HEK293T (cell line): Measurements from ENCODE around the gene BMF.

Experiments used
- CTCF ChIA-PET: fragments of 350-600 bp; formaldehyde crosslinking; extraction: SDS; loops from one replicate; lab custom pipeline; 2021; ENCODE audit warnings: antibody characterized with exemption, inconsistent platforms; lab: Yijun Ruan, JAX
- POLR2A ChIA-PET: fragments of 350-600 bp; formaldehyde crosslinking; extraction: SDS; loops from one replicate; lab custom pipeline; 2020; ENCODE audit warnings: antibody characterized with exemption, inconsistent platforms; lab: Yijun Ruan, JAX
- DNase-seq: peaks from one replicate; pipeline ENCODE4 v3.0.0; 2012; ENCODE audit warnings: mixed read lengths; ENCODE audit errors: extremely low spot score
- ARNT ChIP-seq: fragments of 450-650 bp; IDR thresholded peaks from 2 replicates; pipeline ENCODE4 v1.6.1; 2017; ENCODE audit warnings: mild to moderate bottlenecking
- BHLHE40 ChIP-seq: fragments of 450-650 bp; IDR thresholded peaks from 2 replicates; pipeline ENCODE4 v1.6.1; 2016; ENCODE audit warnings: mild to moderate bottlenecking, moderate library complexity, borderline replicate concordance
- CTBP1 ChIP-seq: fragments of 450-650 bp; IDR thresholded peaks from 2 replicates; pipeline ENCODE4 v1.6.1; 2016; ENCODE audit warnings: borderline replicate concordance
- ELF4 ChIP-seq: fragments of 450-650 bp; IDR thresholded peaks from 2 replicates; pipeline ENCODE4 v1.6.1; 2017; ENCODE audit warnings: antibody characterized with exemption
- FOXA1 ChIP-seq: fragments of 450-650 bp; IDR thresholded peaks from 2 replicates; pipeline ENCODE4 v1.6.1; 2016; ENCODE audit warnings: mild to moderate bottlenecking
- FOXK2 ChIP-seq: fragments of 450-650 bp; IDR thresholded peaks from 2 replicates; pipeline ENCODE4 v1.6.1; 2016; ENCODE audit warnings: mild to moderate bottlenecking
- FOXM1 ChIP-seq: fragments of 450-650 bp; IDR thresholded peaks from 2 replicates; pipeline ENCODE4 v1.6.1; 2017; ENCODE audit warnings: mild to moderate bottlenecking, borderline replicate concordance
- HDGF ChIP-seq: fragments of 450-650 bp; IDR thresholded peaks from 2 replicates; pipeline ENCODE4 v1.6.1; 2017; ENCODE audit warnings: antibody characterized with exemption, borderline replicate concordance
- L3MBTL2 ChIP-seq: fragments of 450-650 bp; conservative IDR thresholded peaks from 2 replicates; pipeline ENCODE4 v1.6.1; 2016; ENCODE audit warnings: mild to moderate bottlenecking
- LEF1 ChIP-seq: fragments of 450-650 bp; IDR thresholded peaks from 2 replicates; pipeline ENCODE4 v1.6.1; 2017; ENCODE audit warnings: mild to moderate bottlenecking, borderline replicate concordance
- NFRKB ChIP-seq: fragments of 450-650 bp; IDR thresholded peaks from 2 replicates; pipeline ENCODE4 v1.6.1; 2016; ENCODE audit warnings: mild to moderate bottlenecking, moderate library complexity
- SP1 ChIP-seq: fragments of 450-650 bp; IDR thresholded peaks from 2 replicates; pipeline ENCODE4 v1.6.1; 2017
- SUZ12 ChIP-seq: fragments of 450-650 bp; IDR thresholded peaks from 2 replicates; pipeline ENCODE4 v1.6.1; 2016; ENCODE audit warnings: mild to moderate bottlenecking
- TARDBP ChIP-seq: fragments of 450-650 bp; IDR thresholded peaks from 2 replicates; pipeline ENCODE4 v1.6.1; 2016
- ZNF384 ChIP-seq: fragments of 450-650 bp; IDR thresholded peaks from 2 replicates; pipeline ENCODE4 v1.6.1; 2016
- TF ChIP-seq, protein P1 (sequence below): fragments of 450-650 bp; IDR thresholded peaks from 2 replicates; pipeline ENCODE4 v1.6.1; 2016

Gene BMF

GRCh38 chr15:40104865-40105516 is 3.7 kb downstream of the BMF start:
- ChIA-PET CTCF (interaction anchor here (0.5 to 5.3 kb wide), 21 partner anchors 9 to 170 kb away, joined by 3 to 34 read pairs (median 4); partner anchors contain the start of gene BUB1B), POLR2A (interaction anchor here (0.6 to 4.8 kb wide), 12 partner anchors 7 to 464 kb away, joined by 3 to 32 read pairs (median 3); partner anchors contain the start of genes BUB1B and RPUSD2)
- TF ChIP-seq L3MBTL2: peak; percentile 74
- no peak for TF ChIP-seq LEF1
- DNase-seq: peak; percentile 69

DNA sequence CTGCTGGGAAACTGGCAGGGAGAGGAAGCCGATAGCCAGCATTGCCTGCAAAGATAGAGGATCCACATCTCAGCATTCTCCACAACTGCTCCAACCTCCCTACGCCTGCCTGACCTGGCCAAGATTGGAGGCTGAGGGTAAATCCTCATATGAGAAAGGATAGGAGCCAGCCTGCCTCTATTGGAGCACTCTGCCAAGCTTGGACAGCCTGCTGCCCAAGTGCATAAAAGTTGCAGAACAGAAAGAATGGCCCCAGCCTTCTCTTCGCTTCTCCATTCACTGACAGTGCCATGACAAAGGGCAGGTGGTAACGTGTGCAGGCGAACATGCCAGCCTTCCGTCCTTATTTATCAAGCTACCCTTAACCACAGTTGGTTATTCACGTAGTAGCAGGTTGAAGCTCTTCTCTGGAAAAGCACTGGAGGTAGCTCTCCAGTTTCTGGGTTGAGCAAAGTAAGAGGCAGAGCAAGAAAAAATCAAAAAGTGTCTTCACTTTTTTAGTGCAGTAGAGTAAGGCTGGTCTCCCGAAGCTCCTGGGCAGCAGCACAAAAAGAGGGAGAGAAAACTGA is 4.3 kb downstream of the BMF start:
- TF ChIP-seq ZNF384 (no peak), FOXK2 (no peak), SP1 (no peak), ELF4 (no peak), L3MBTL2 (no peak), ARNT (no peak), TARDBP (no peak), FOXM1 (no peak), SUZ12 (no peak), LEF1 (no peak), NFRKB (no peak), CTBP1 (no peak), FOXA1 (no peak), HDGF (no peak), BHLHE40 (no peak)
- TF ChIP-seq, protein P1, sequence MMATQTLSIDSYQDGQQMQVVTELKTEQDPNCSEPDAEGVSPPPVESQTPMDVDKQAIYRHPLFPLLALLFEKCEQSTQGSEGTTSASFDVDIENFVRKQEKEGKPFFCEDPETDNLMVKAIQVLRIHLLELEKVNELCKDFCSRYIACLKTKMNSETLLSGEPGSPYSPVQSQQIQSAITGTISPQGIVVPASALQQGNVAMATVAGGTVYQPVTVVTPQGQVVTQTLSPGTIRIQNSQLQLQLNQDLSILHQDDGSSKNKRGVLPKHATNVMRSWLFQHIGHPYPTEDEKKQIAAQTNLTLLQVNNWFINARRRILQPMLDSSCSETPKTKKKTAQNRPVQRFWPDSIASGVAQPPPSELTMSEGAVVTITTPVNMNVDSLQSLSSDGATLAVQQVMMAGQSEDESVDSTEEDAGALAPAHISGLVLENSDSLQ: no peak
- CTCF ChIA-PET: interaction anchor here (0.7 to 5.3 kb wide), 19 partner anchors 8 to 170 kb away, joined by 3 to 34 read pairs (median 4); no protein-coding TSS in a partner anchor
- POLR2A ChIA-PET: interaction anchor here (0.6 to 4.8 kb wide), 10 partner anchors 12 to 465 kb away, joined by 3 to 32 read pairs (median 4); partner anchors contain the start of genes BUB1B and RPUSD2
- no peak for DNase-seq

GRCh38 chr15:40103864-40104271 is 4.8 kb downstream of the BMF start:
- TF ChIP-seq ZNF384: no peak
- no peak for TF ChIP-seq HDGF
- TF ChIP-seq ELF4: no peak
- TF ChIP-seq CTBP1: no peak
- TF ChIP-seq L3MBTL2: no peak
- TF ChIP-seq, protein P1: no peak
- TF ChIP-seq SUZ12: no peak
- TF ChIP-seq ARNT: no peak
- TF ChIP-seq FOXA1: no peak
- no peak for TF ChIP-seq SP1
- TF ChIP-seq FOXK2: no peak
- TF ChIP-seq FOXM1: no peak
- no peak for DNase-seq
- ChIA-PET CTCF (interaction anchor here (0.7 to 5.3 kb wide), 12 partner anchors 10 to 81 kb away, joined by 3 to 34 read pairs (median 4); no protein-coding TSS in a partner anchor), POLR2A (interaction anchor here (0.9 to 4.8 kb wide), 6 partner anchors 12 to 465 kb away, joined by 3 to 32 read pairs (median 4); partner anchors contain the start of genes BUB1B and RPUSD2)

DNA sequence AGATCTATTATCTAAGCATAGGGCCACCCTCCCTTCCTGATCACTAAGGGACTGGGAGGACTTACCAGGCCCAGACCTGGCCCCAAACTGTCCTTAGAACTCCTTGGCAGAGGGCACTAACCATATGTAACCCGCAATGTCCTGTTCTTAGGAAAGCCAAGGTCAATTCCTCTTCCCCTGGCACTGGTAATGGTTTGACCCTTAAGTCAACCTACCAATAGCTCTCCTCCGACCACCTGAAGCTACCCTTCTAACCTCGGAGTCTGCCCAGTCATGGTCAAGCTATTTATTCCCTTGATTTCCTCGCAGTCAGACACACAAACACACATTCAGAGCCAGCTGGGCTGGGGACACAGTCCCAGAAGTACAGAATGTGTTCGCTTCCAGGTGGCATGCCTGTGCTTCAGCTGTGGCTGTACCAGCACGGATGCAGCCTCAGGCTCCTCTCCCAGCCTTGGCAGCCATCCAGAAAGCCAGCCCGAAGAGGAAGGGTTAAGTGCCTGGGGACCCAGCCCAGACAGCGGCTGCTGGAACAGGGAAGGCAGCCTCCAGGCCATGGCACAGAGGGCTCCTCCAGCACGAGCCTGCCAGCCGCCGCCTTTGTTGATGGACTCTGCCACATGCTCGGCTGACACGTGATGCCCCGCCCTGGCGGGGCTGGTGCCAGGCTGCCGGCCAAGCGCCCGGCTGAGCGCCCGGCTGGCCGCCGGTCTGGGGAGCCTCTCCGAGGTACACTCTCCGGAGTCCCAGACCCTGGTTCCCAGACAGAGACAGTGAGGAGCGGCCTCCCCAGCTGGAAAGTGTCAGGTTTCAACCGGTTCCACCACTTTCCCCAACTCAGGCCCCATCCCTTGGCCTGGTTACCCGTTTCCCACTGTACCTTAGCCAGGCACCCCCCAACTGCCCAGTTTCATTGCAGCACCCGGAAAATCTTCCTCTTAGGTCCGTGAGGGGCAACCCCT is 5.5 kb downstream of the BMF start:
- TF ChIP-seq BHLHE40 (no peak), ELF4 (no peak), FOXM1 (no peak), FOXK2 (no peak), HDGF (no peak), ZNF384 (no peak), SP1 (no peak), NFRKB (no peak), LEF1 (no peak), FOXA1 (no peak), L3MBTL2 (no peak), ARNT (no peak)
- POLR2A ChIA-PET: interaction anchor here (1.2 to 4.8 kb wide), 3 partner anchors 11 to 58 kb away, joined by 3 to 32 read pairs (median 4); partner anchors contain the start of gene BUB1B
- CTCF ChIA-PET: interaction anchor here (0.5 to 5.3 kb wide), 6 partner anchors 10 to 176 kb away, joined by 3 to 34 read pairs (median 6); no protein-coding TSS in a partner anchor
- no peak for DNase-seq

DNA sequence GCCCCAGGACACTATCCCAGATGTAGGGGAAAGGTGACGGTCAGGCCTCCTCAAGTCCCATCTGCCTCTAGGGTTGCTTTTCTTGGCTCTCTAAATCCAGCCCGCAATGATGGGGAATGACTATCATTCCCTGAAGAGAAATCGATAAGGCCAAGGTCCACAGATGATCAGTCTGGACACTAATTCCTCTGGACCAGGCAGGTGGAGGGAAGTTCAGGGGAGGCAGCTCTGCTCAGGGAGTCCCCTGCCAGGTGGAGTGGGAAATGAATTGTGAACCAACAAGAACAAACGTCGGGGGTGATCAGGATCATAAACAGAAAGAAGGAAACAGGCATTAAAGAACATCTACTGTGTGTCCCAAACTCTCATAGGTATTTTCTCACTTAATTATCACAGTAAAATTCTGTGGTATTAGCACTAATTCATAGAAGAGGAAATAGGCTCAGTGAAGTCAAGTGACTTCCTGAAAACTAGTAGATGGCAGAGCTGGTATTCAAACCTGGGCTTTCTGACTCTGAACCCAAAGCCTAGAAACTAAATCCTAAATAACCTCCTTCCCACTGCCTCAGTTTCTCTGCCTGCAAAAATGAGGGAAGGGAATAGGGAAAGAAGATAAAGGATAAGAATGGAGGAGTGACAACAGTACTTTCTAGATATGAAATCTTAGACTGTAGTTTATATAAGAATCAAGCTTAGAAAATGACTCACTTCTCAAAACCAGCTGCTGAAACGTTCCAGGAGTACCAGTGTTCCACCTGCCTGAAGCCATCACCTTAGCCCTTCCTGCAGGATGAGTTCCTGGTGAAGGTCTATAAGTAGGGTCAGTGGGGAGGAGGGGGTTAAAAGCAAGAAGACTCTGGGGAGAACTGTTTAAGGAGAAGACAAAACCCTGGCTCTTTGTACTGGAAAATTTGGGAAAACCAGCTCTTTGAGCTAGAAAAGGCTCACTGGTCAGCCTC is 7.5 kb downstream of the BMF start:
- TF ChIP-seq SUZ12 (no peak), NFRKB (no peak), SP1 (no peak), FOXA1 (no peak), BHLHE40 (no peak), ZNF384 (no peak), ELF4 (no peak), LEF1 (no peak), ARNT (no peak), TARDBP (no peak), FOXK2 (no peak), L3MBTL2 (no peak), HDGF (no peak), CTBP1 (no peak), FOXM1 (no peak)
- TF ChIP-seq, protein P1: no peak
- POLR2A ChIA-PET: interaction anchor here (0.7 to 1.1 kb wide), 2 partner anchors 8 to 10 kb away, joined by 3 to 4 read pairs; no protein-coding TSS in a partner anchor
- no peak for DNase-seq
- CTCF ChIA-PET: interaction anchor here (1.9 kb wide), 1 partner anchor 8 kb away, joined by 5 read pairs; the partner anchor contains the start of gene BMF
